Suprapubic skin (tissue), 3 donors: ENCODE measurements around the gene HIPK3.

Experiments used
- CTCF ChIP-seq, 2 donors: fragments of 200-600 bp in 1 of 2; fragments of 450-650 bp in 1 of 2; sonication (generic) in 1 of 2; IDR thresholded peaks; one replicate each; pipeline ENCODE4 v1.5.1; 2016 to 2019; ENCODE audit warnings: antibody characterized with exemption in 2 of 2, mild to moderate bottlenecking in 1 of 2, moderate library complexity in 1 of 2
- POLR2A ChIP-seq, 2 donors: fragments of 450-650 bp; IDR thresholded peaks; one replicate each; pipeline ENCODE4 v1.6.1; 2017; ENCODE audit warnings: antibody characterized with exemption in 2 of 2, mild to moderate bottlenecking in 2 of 2, moderate library complexity in 2 of 2

- TF ChIP-seq CTCF (IDR thresholded peaks at IDR 0.05): no peak
- TF ChIP-seq POLR2A (IDR thresholded peaks at IDR 0.05): no peak
Measured at GRCh38 chr11:33310720-33311500, 53.7 kb downstream of the HIPK3 start.
